ENCODE measurements around the gene HS1BP3. TPM values are rescaled to one million over a fixed set of nuclear protein-coding genes. Genes with fewer than 3 reads are reported as not detected.

HS1BP3 gene
- total and polyA plus RNA-seq, 3 experiments from 2014 or later: 9.3 to 19.4 (median 9.5) TPM

GRCh38 chr2:20593072-20594034, 57.5 kb downstream of the HS1BP3 start:
- peaks cover 0 to 3% (median 0%) of the 10 kb centered on the region in 3 donors for H3K36me3 Mint-ChIP-seq
- H3K36me3 ChIP-seq (ENCODE audit: insufficient read depth, low read length): no peaks in the 10 kb centered on the region
- peak overlapping the region in 1 of 8 donors; percentile 20 for H3K27ac Mint-ChIP-seq
- DNase-seq: peak in 1 of 5 donors; percentile 12
- no peak overlapping the region for H3K4me3 Mint-ChIP-seq
- H3K9me3 ChIP-seq (ENCODE audit: low read length): no peaks in the 10 kb centered on the region
- POLR2A ChIA-PET: no interaction called here
- no peaks in the 10 kb centered on the region for H3K27me3 ChIP-seq (ENCODE audit: insufficient read depth, low read length, poor library complexity, severe bottlenecking)
- H3K9me3 Mint-ChIP-seq: no peaks in the 10 kb centered on the region
- no peaks in the 10 kb centered on the region for H3K4me1 ChIP-seq (ENCODE audit: insufficient read depth, low read length)
- H3K27me3 Mint-ChIP-seq: peaks cover 0 to 2% of the 10 kb centered on the region in 2 donors
- H3K27ac ChIP-seq (ENCODE audit: low read depth, low read length): peak overlapping the region; percentile 38
- CTCF ChIA-PET: no interaction called here
- no peak overlapping the region for H3K4me3 ChIP-seq (ENCODE audit: low read length)
- peaks cover 4 to 11% (median 10%) of the 10 kb centered on the region in 3 donors for H3K4me1 Mint-ChIP-seq

DNA sequence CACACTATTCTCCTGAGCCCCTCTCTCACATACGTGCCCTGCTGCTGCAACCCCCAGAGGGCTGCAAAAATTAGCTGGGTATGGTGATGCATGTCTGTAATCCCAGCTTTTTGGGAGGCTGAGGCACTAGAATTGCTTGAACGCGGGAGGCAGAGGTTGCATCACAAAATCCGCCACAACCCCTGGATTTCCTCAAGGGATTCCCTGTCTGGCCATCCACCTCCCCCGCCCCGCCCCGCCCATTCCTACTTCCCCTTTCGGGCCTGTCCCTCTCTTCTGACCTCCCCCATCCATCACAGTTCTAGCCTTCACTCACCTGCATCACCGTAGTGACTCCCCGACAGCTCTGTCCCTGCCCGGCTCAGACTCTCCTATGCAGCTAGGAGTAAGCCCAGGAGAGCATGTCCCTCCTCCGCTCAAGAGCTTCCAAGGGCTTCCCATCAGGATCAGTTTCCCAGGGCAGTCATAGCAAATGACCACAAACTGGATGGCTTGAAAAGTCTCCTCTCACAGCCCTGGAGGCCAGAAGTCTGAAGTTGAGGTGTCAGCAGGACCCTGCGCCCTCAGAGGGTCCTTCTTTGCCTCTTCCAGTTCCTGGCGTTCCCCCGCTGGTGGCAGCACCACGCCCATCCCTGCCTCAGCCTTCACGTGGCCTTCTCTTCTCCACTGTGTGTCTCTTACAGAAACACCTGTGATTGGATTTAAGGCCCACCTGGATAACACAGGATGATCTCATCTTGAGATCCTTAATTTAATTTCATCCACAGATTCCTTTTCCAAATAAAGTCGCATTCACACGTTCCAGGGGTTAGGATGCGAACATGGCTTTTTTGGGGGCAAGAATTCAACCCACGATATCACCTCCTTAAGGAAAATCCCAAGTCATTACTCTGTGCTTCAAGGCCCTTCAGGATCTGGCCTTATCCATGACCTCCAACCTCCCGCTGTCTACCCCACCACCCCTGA, 58.5 kb downstream of the HS1BP3 start:
- H3K36me3 Mint-ChIP-seq: peaks cover 0 to 3% (median 0%) of the 10 kb centered on the region in 3 donors
- H3K27me3 Mint-ChIP-seq: peaks cover under 1 to 2% of the 10 kb centered on the region in 2 donors
- no peaks in the 10 kb centered on the region for H3K9me3 Mint-ChIP-seq
- H3K27ac ChIP-seq (ENCODE audit: low read depth, low read length): no peak overlapping the region
- no peaks in the 10 kb centered on the region for H3K4me1 ChIP-seq (ENCODE audit: insufficient read depth, low read length)
- no peak overlapping the region for H3K4me3 ChIP-seq (ENCODE audit: low read length)
- no peaks in the 10 kb centered on the region for H3K27me3 ChIP-seq (ENCODE audit: insufficient read depth, low read length, poor library complexity, severe bottlenecking)
- POLR2A ChIA-PET: no interaction called here
- CTCF ChIA-PET: interaction anchor here (0.6 kb wide), 1 partner anchor 25 kb away, joined by 3 read pairs; no protein-coding TSS in a partner anchor
- H3K4me3 Mint-ChIP-seq: no peak overlapping the region
- H3K36me3 ChIP-seq (ENCODE audit: insufficient read depth, low read length): no peaks in the 10 kb centered on the region
- H3K27ac Mint-ChIP-seq: no peak overlapping the region
- DNase-seq: peak in 1 of 5 donors; percentile 24
- peaks cover 4 to 11% (median 10%) of the 10 kb centered on the region in 3 donors for H3K4me1 Mint-ChIP-seq
- H3K9me3 ChIP-seq (ENCODE audit: low read length): no peaks in the 10 kb centered on the region

DNA sequence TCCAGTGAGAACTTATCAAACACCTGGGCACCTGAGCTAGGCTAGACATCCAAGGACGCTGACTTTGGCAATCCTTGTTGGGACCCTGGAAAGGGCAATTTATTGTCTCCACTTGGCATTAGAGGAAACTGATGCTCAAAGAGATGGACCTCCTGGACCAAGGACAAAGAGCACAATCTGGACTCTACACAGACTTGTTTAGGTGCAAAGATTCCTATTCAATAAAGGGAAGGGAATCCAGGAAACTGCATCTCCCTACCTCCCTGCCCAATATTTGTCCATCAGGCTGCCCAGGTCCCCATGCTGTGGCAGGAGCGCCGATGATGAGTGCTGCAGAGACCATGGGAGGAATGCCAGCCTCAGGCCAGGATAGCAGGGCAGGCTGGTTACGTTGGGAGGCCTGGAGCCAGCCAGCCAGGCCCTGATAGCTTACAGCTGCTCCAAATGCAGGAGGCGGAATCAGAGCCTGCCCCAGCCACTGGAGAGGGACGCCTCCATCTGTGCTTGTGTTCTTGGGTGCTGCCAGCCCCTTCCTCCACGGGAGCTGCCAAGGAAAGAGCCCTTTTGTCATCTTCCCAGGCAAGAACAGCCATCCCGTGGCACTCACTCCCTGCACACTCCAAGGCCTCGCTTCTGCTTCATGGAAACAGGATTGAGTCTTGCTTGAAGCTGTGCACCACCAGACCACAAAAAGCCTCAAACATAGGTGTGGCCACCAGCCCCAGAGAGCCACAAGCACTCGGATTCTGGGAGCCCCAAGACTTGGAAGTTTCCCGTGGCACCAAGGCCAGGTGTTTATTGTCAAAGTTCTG, 60.0 kb downstream of the HS1BP3 start:
- CTCF ChIA-PET: no interaction called here

GRCh38 chr2:20589975-20590703, 60.8 kb downstream of the HS1BP3 start:
- Mint-ChIP-seq H3K36me3 (peaks cover 0 to 3% (median 0%) of the 10 kb centered on the region in 3 donors), H3K4me3 (no peak overlapping the region), H3K9me3 (no peaks in the 10 kb centered on the region), H3K27ac (peak overlapping the region in 1 of 8 donors; percentile 17), H3K27me3 (peaks cover 3 to 4% of the 10 kb centered on the region in 2 donors), H3K4me1 (peaks cover 2 to 4% (median 3%) of the 10 kb centered on the region in 3 donors)
- POLR2A ChIA-PET: no interaction called here
- Histone ChIP-seq H3K4me1 (ENCODE audit: insufficient read depth, low read length) (no peaks in the 10 kb centered on the region), H3K27me3 (ENCODE audit: insufficient read depth, low read length, poor library complexity, severe bottlenecking) (no peaks in the 10 kb centered on the region), H3K27ac (ENCODE audit: low read depth, low read length) (no peak overlapping the region), H3K4me3 (ENCODE audit: low read length) (no peak overlapping the region), H3K9me3 (ENCODE audit: low read length) (no peaks in the 10 kb centered on the region), H3K36me3 (ENCODE audit: insufficient read depth, low read length) (no peaks in the 10 kb centered on the region)
- CTCF ChIA-PET: no interaction called here
- DNase-seq: peak in 1 of 5 donors; percentile 15

More for the DNA sequence above, 60.0 kb downstream of the HS1BP3 start:
- H3K4me1 Mint-ChIP-seq: peaks cover 4 to 10% (median 7%) of the 10 kb centered on the region in 3 donors
- DNase-seq: peak in 1 of 5 donors; percentile 14
- H3K27ac Mint-ChIP-seq: no peak overlapping the region
- Histone ChIP-seq H3K4me1 (ENCODE audit: insufficient read depth, low read length) (no peaks in the 10 kb centered on the region), H3K27me3 (ENCODE audit: insufficient read depth, low read length, poor library complexity, severe bottlenecking) (no peaks in the 10 kb centered on the region), H3K27ac (ENCODE audit: low read depth, low read length) (no peak overlapping the region), H3K36me3 (ENCODE audit: insufficient read depth, low read length) (no peaks in the 10 kb centered on the region), H3K4me3 (ENCODE audit: low read length) (no peak overlapping the region), H3K9me3 (ENCODE audit: low read length) (no peaks in the 10 kb centered on the region)
- H3K27me3 Mint-ChIP-seq: peaks cover 3 to 4% of the 10 kb centered on the region in 2 donors
- no peak overlapping the region for H3K4me3 Mint-ChIP-seq
- H3K36me3 Mint-ChIP-seq: peaks cover 0 to 3% (median 0%) of the 10 kb centered on the region in 3 donors
- POLR2A ChIA-PET: no interaction called here
- H3K9me3 Mint-ChIP-seq: no peaks in the 10 kb centered on the region

- Histone ChIP-seq H3K27me3 (ENCODE audit: insufficient read depth, low read length, poor library complexity, severe bottlenecking) (no peaks in the 10 kb centered on the region), H3K4me3 (ENCODE audit: low read length) (no peak overlapping the region), H3K27ac (ENCODE audit: low read depth, low read length) (no peak overlapping the region), H3K4me1 (ENCODE audit: insufficient read depth, low read length) (no peaks in the 10 kb centered on the region), H3K9me3 (ENCODE audit: low read length) (no peaks in the 10 kb centered on the region), H3K36me3 (ENCODE audit: insufficient read depth, low read length) (no peaks in the 10 kb centered on the region)
- Mint-ChIP-seq H3K9me3 (no peaks in the 10 kb centered on the region), H3K4me1 (peaks cover 2 to 4% (median 3%) of the 10 kb centered on the region in 3 donors), H3K36me3 (peaks cover 0 to 3% (median 0%) of the 10 kb centered on the region in 3 donors), H3K4me3 (no peak overlapping the region), H3K27me3 (peaks cover 3 to 4% of the 10 kb centered on the region in 2 donors), H3K27ac (no peak overlapping the region)
- DNase-seq: peak in 1 of 5 donors; percentile 30
- CTCF ChIA-PET: no interaction called here
- POLR2A ChIA-PET: no interaction called here
Observed at GRCh38 chr2:20588918-20589871, 61.7 kb downstream of the HS1BP3 start.

- H3K27ac ChIP-seq (ENCODE audit: low read depth, low read length): no peak overlapping the region
- H3K4me3 ChIP-seq (ENCODE audit: low read length): no peak overlapping the region
- POLR2A ChIA-PET: no interaction called here
- Mint-ChIP-seq H3K4me1 (peaks cover 2 to 4% (median 3%) of the 10 kb centered on the region in 3 donors), H3K27ac (no peak overlapping the region), H3K4me3 (no peak overlapping the region), H3K9me3 (no peaks in the 10 kb centered on the region), H3K36me3 (no peaks in the 10 kb centered on the region), H3K27me3 (peaks cover 2 to 3% of the 10 kb centered on the region in 2 donors)
- no peaks in the 10 kb centered on the region for H3K36me3 ChIP-seq (ENCODE audit: insufficient read depth, low read length)
- no peak for DNase-seq
- no peaks in the 10 kb centered on the region for H3K9me3 ChIP-seq (ENCODE audit: low read length)
- no peaks in the 10 kb centered on the region for H3K27me3 ChIP-seq (ENCODE audit: insufficient read depth, low read length, poor library complexity, severe bottlenecking)
- CTCF ChIA-PET: interaction anchor here (1.3 kb wide), 1 partner anchor 13 kb away, joined by 3 read pairs; no protein-coding TSS in a partner anchor
- H3K4me1 ChIP-seq (ENCODE audit: insufficient read depth, low read length): no peaks in the 10 kb centered on the region
Observed at GRCh38 chr2:20585710-20586594, 64.9 kb downstream of the HS1BP3 start.
